HG02759 (cell line): ENCODE data around the gene CDCA7L.
"Not testable (repeated sequence)": the region's sequence is repeated elsewhere in the genome, so short reads cannot be mapped to it uniquely, and the experiment has no call there.

Experiments used
- ATAC-seq: cut with Tn5 transposase; IDR thresholded peaks from one replicate; pipeline ENCODE4 v1.9.1; 2021; ENCODE audit warnings: mild to moderate bottlenecking, moderate library complexity; ENCODE audit not compliant: unreplicated experiment

The CDCA7L gene

DNA sequence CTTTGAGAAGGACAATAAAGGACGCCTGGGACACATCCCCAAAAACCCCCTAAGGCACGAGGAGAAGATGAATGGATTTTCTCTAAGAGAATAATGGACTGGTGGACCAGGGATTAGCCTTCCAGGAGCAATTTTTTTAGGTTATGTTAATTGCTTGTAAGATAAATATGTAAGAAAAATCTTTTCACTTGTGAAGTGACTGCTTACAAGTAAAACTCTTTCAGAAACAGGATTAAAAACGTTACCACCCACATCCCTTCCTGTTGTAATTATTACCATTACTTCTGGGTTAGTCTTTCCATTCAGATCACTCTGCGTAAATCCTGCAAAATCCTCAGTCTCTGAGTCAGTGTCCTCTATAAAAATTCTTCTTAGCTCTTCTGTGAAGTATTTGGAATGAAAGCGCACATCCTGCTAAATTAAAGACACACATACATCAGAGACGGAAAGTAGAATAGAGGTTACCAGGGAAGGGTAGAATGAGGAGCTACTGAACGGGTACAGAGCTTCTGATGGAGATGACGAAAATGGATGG lies 34.3 kb downstream of the CDCA7L start:
- ATAC-seq = no peak

DNA sequence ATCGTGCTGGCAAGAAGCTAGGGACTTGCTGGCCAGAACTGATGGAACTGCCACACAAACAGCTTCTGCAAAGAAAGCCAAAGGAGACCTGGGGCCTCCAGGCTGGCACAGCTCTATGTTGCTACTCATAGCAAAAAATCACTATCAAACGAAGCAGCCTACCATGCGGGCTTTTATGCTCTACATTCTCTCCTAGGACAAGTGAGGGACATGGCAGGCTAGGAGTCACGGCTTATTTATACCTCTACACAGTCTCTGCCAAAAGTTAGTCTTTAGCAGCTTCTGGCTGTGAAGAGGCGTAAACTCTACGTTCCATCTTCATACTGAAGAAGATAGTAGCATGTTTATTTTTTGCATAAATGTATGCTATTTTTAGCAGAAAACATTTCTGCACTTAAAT lies 35.4 kb downstream of the CDCA7L start:
- no peak for ATAC-seq

DNA sequence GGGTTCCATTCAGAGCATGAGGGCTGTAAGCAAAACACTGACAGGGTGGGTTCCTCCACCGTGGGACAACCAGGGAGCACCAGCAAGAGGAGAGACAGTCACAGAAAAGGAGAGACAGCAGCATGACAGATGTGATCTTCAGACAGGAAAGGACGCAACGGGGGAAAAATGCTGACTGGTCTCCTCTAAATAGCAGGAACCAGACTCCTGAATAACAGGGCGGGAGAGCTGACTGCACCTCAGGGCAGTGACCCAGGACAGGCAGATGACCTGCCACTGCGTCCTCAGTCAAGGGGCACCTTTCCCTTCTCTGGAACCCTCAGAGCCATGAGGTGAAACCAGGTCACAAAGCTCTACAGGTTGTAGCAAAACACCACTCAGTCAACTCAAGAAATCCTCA lies 37.0 kb downstream of the CDCA7L start:
- ATAC-seq = no peak

DNA sequence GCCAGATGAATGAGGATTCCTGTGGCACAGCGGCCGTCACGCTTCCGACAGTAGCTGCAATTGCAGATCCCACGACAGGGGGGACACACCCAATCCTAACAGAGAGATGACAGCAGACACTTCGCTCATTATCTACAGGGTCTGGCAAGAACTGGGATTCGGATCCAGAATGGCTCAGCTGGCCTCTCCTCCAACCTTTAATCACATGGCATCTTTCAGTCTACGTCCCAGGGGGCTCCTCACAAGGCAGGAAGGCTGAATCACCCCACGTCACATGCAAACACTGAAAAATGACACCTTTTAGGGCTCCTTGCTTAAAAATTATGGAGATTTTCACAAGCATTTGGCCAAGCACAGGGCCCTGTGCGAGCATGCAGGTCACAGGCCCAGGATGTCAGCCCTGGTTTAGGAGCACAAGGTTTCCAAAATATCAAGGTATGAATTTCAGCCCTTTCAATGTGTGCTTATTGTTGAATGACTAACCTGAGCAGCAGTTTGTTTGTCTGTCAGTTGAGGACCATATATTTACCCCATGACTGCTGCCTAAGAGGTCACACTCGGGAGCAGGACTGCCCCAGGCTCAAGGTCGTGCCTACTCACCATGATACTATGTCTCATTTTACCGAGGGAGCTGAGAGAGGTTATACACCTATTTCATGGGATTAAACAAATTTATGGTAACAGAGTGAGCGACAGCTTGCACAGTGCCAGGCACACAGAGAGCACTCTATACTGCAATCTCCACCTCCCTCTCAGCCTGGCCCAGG lies 42.5 kb downstream of the CDCA7L start:
- no peak for ATAC-seq

DNA sequence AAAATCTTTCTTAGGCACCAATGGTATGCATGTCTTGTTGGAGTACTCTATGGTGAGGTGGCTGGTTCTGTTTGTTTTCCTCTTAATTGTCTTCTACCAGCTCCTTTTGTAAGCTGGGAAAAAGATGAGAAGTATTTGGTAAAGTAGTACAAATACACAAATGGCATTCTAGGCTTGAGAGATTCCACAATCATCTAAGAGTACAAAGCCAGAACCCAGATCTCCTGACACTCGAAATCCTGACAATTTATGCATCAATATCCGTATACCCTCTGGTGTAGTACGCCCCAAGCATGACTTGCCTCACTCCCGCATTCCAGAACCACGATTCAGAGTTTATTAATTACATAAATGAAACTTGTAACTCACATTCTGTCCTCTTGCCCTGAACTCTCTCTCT lies 43.5 kb downstream of the CDCA7L start:
- no peak for ATAC-seq

DNA sequence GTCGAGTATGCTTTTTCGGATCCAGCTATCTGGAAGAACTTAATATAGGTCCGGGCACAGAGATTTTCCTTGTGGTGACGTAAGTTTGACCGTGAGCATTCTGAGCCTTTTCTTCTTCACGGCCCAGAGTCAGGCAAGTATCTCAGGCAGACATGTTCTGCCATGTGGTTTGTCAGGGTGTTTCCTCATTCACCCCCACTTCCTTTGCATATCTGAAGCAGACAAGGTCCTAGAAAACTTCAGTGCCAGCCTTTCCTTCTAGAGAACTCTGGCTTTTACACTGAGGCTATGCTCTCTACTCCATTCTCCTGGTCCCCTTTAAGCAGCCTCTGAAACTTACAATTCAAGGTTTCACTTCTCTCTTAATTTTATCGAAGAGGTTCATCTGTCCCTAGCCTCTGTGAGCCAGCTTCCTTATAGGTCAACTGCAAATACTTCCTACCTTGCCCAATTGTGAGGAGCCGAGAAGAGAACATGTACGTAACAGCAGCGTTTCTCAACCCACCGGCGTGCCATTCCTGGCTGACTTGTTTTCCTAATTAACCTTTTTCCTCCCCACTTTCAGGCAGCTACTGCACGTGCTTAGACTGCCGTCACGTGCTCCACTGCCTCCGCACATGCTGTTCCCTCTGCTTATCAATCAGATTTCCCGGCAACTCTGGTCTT lies 47.3 kb downstream of the CDCA7L start:
- peak; percentile 94 for ATAC-seq

DNA sequence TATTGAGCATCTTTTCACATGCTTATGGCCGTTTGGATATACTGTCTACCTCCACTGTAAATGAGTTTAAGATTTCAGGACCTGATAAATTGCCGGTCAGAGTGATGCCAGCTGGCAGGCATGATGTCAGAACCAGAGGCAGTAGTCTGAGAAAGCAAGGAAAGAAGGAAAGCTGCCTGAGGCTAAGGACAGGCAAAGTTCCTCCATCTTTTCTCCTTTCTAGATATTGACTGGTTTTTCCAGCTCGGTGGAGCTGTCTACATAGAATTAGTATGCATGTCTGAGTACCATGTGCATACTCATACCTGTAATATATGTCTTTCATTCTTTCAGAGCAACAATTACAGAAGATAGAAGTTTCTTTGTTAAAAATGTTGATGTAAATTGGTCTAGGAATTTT lies 52.3 kb downstream of the CDCA7L start:
- ATAC-seq = no peak

DNA sequence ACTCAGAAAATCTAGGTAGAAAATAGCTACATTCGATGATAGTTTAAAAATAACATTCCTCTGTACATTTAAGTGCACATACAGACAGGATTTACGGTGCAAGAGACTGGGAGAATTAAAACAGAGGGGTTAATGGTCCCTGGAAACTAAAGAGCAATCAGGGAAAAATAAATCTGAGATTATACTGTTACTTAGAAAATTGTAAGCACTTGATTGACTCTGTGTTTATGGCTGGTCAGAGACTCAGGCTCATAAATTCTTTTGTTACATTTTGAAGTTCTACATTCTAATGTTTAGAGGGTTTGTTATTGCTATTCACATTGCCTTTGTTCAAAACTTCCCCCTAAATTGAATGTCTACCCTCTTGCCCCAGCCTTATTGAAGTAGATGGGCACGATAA lies 54.4 kb downstream of the CDCA7L start:
- no peak for ATAC-seq

DNA sequence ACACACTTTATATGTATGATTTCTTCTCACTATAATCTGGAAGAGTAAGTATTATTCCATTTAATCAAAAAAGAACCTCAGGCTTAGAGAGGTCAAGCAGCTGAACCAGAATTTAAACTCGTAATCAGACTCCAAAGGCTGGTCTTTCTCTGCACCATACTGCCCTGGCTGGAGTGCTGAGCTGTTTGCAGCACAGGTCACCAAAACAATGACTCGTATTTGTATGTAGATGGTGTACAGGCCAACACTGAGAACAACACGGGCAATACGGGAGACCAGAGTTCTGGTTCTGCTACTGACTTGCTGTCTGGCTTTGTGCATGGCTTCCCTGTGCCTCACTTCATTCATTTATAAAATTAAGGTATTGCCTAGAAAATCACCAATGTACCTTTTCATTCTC lies 57.9 kb downstream of the CDCA7L start:
- no peak for ATAC-seq

DNA sequence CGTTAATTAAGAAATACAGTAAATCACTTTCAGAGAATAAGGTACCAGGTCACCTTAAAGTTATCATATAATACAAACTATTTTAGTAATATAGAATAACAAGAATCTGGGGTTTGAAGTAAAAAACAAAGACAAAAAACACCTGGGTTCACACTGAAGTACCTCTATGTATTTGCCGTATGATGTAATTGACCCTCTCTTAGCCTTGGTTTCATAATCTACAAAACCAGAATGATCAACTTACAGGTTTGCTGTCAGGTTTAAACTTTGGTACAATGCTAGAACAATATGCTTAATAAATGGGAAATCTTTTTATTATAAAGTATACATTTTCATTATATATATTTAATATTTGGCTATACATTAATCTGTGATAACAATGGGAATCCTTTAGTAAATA lies 58.3 kb downstream of the CDCA7L start:
- no peak for ATAC-seq

DNA sequence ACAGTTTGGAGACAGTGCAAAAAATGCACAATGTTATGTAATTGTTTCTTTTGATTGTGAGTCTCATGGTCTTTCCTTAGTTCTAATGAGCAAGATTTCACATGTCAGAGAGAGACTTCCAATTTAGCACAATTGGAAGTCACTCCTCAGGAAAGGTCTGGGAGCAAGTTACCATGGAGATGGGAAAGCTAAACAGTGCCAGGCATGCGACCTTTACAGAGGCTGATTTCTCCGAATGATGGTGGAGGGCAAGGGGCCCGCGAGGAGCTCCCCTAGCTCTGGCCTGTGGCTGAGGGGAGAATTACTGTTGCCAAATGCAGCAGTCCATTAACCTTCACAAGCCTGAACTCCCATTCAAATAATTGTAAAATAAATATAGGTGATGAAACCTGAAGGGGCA lies 59.3 kb downstream of the CDCA7L start:
- ATAC-seq = no peak

DNA sequence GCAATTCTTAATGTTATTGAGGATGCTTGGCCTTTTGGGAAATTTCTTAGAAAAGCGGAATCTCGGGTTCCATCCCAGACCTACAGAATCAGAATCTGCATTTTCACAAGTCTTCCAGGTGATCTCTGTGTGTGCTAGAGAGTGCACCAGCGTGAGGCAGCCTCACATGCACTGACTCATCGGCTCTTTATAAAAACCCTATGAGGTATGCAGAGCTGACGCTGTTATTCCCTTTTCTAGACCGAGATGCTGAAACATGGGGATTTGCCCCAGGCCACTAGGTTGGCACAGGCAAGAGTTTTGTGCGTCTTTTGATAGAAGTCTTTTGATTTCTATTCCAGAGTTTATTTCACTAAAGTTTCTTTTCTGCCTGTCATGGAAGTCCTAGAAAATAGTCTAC lies 61.2 kb downstream of the CDCA7L start:
- ATAC-seq = no peak

DNA sequence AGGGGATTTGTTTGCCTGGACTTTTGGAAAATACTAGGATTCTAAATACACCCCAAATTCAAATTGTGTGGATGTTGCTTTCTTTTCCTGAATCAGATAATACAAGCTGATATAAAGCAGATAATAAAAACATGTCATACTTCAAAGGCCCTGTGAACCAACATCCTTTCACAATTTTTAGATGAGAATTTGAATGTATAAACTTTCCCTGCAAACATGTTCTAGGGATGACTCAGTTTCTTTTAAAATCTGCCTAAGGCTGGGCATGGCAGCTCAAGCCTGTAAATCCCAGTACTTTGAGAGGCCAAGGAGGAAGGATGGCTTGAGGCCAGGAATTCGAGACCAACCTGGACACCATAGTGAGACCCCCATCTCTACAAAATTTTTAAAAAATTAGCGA lies 62.2 kb downstream of the CDCA7L start:
- ATAC-seq = not testable (repeated sequence)

DNA sequence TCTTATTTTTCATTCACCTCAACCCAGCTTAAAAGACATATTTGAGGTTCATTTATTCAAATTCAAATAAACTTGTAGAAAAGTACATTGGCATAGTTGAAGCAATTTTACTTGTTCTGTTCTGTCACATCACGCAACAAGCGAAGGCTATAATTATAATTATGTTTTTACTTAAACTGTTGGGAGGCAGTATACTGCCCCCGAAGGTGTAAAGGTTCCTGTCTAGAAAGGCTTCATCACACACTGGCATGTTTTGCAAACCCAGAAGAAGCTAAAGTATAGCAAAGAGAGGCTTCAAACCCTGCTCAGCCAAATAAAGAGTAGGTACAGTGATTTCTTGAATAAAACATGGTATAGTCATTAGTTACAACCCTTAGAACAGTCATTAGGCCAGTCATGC lies 62.6 kb downstream of the CDCA7L start:
- ATAC-seq = no peak

DNA sequence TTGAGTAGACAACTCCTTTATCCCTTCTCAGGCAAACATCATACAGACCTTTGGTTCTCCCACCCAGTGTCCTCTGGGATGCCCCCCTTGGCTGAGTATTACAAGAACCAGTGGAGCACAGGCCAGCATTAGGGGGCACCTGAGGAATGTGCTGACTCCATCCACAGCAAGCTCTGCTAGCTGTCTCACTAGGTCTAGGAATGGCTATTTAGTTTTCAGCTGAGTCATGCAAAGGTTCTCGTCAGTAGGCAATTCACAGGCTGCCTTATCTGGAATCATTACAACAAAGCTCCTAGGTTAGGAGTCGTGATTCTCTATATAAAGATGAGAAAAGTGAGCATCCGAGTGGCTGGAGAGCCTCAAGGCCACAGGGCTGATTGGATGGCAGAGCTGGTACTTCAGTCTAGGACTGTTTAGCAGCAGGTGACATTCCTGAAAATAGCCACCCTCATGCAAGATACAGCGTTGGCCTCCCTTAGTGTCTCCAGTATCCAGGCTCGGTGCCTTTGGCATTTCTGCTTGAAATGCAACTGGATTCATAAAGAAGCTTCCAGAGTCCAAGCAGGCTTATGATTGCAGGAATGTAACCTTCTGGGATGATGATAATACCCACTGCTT lies 75.8 kb downstream of the CDCA7L start:
- no peak for ATAC-seq

DNA sequence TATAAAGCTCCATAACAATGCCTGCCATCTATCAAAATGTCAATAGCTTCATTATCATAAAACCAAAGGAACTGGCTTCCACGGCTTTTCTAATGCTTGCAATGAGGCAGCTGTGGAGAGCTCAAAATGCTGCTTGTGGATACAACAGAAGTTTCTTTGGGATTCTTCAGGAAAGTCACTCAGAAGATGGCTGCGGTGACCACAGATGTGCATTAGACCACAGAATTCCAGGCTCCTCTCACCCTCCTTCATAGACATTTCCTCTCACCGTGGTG lies 77.2 kb downstream of the CDCA7L start:
- no peak for ATAC-seq

DNA sequence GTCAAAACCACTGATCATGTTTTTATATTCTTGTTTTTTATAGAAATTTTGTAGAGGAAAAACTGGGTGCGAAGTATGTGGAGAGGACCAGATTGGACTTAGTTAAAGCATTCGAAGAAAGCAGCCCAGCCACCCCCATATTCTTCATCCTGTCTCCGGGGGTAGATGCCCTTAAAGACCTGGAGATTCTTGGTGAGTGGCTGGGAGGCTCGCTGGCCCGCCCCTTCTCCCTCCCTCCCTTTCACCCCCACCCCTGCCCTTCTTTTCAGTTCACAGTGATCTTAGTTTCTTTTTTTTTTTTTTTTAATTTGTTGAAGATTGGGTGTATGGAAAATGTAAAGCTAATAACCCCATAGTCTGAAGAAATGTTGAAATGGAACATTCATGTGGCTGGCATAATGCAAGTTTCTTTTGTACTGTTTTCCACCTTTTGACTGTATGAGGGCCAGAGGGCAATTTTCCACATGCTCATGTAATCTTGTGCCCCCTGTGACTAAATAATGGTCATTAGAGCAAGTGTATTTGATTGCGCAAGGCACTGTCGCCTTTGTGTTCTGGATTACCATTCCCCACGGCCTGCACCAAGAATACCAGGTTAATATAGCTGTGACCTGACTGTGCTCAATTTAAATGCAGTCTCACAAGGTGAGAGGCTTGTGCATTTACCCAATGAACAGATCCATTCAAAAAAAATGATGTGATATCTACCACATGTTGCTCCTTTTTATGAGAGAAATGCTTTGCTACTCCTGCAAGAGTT lies 77.7 kb downstream of the CDCA7L start:
- ATAC-seq = no peak

DNA sequence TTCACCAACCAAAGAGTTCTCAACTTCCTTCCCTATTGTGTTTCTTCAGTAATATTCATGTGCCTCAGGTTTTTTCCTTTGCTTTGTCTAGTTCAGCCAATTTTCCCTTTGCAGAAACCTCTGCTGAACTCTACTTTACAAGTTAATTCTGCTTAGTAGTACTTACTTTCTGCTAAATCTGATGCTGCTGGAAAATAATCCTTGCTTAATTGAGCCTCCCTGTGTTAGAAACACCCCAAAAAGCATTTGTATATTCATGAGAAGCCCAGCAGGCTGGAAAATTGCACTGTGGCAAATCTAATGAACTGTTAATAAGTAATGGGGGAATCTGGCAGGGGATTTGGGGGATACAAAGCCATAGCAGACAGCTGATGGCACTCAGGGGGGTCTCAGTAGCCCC lies 78.5 kb downstream of the CDCA7L start:
- no peak for ATAC-seq

DNA sequence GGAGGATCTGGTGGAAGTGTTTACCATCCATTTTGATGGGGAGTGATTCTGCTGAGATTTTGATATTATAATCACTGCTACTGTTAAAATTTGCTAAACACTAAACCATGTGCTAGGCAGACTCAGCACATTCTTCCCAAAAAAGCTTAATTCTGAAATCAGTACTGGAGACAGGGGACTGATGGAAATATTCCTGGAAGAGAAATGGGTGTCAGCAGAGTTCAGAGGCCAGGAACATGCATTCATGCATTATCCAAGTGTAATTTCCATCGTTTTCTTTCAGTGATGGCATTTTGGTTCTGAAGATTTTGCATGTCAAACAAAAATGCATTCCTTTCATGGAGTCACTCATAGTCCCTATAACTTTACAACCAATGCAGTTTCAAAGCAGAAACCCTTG lies 79.0 kb downstream of the CDCA7L start:
- ATAC-seq = no peak

DNA sequence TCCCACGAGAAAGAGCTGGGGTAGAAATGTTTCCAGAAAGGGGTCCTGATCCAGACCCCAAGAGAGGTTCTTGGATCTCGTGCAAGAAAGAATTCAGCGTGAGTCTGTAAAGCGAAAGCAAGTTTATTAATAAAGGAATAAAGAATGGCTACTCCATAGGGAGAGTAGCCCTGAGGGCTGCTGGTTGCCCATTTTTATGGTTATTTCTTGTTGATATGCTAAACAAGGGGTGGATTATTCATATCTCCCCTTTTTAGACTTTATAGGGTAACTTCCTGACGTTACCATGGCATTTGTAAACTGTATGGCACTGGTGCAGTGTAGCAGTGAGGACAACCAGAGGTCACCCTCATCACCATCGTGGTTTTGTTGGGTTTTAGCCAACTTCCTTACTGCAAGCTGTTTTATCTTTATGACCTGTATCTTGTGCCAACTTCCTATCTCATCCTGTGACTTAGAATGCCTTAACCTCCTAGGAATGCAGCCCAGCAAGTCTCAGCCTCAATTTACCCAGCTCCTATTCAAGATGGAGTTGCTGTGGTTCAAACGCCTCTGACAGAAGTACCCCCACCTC lies 80.0 kb downstream of the CDCA7L start:
- ATAC-seq = not testable (repeated sequence)

DNA sequence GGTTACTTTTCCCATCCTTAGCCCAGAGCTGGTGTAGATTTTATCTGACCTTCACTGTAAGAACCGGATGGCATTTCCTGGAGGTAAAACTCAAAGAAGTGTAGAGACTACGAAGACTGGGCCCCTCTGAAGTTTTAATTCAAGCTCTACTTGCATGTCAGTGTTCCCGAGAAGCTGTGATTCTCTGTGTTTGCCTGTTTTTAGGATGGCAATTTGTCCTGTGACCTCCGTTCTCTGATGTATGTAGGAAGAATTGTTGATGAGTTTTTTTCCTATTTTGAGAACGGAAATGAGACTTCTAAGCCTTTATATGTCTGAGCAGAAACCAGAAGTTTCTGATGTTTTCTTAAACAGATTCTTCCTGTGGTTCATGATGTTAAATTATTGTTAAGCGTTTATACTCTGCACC lies 94.1 kb downstream of the CDCA7L start:
- no peak for ATAC-seq
